Gastroesophageal sphincter (tissue), 3 donors: ENCODE measurements around the gene THYN1.

Experiments used
- EP300 ChIP-seq: sonication (generic); formaldehyde crosslinking; IDR thresholded peaks from one replicate; pipeline ENCODE4 v1.6.1; 2017; ENCODE audit warnings: antibody characterized with exemption, mild to moderate bottlenecking
- POLR2A ChIP-seq, 2 donors: fragments of 450-650 bp; IDR thresholded peaks; one replicate each; pipeline ENCODE4 v1.6.1; 2017; ENCODE audit warnings: antibody characterized with exemption in 2 of 2, mild to moderate bottlenecking in 2 of 2, moderate library complexity in 1 of 2
- POLR2AphosphoS5 ChIP-seq: sonication (generic); formaldehyde crosslinking; IDR thresholded peaks from one replicate; pipeline ENCODE4 v1.6.1; 2017; ENCODE audit warnings: antibody characterized with exemption
- TF ChIP-seq, protein P1 (sequence below), 4 experiments: fragments of 200-600 bp in 2 of 4; fragments of 450-650 bp in 2 of 4; sonication (generic) in 1 of 4; IDR thresholded peaks; one replicate each; pipeline ENCODE4 v1.5.1; 2017 to 2019; ENCODE audit warnings: antibody characterized with exemption in 4 of 4, mild to moderate bottlenecking in 2 of 4, moderate library complexity in 2 of 4

GRCh38 chr11:134258577-134258976 is 5.4 kb upstream of the THYN1 start:
- TF ChIP-seq, protein P1, sequence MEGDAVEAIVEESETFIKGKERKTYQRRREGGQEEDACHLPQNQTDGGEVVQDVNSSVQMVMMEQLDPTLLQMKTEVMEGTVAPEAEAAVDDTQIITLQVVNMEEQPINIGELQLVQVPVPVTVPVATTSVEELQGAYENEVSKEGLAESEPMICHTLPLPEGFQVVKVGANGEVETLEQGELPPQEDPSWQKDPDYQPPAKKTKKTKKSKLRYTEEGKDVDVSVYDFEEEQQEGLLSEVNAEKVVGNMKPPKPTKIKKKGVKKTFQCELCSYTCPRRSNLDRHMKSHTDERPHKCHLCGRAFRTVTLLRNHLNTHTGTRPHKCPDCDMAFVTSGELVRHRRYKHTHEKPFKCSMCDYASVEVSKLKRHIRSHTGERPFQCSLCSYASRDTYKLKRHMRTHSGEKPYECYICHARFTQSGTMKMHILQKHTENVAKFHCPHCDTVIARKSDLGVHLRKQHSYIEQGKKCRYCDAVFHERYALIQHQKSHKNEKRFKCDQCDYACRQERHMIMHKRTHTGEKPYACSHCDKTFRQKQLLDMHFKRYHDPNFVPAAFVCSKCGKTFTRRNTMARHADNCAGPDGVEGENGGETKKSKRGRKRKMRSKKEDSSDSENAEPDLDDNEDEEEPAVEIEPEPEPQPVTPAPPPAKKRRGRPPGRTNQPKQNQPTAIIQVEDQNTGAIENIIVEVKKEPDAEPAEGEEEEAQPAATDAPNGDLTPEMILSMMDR (IDR thresholded peaks at IDR 0.05), result no peak
- TF ChIP-seq POLR2AphosphoS5, result no peak
- no peak for TF ChIP-seq POLR2A (IDR thresholded peaks at IDR 0.05)
- no peak for TF ChIP-seq EP300
